PC-3 (cell line): ENCODE measurements around the gene EXOC6B. TPM values are rescaled to one million over a fixed set of nuclear protein-coding genes. Genes with fewer than 3 reads are reported as not detected.

Experiments
- ATAC-seq: fragments of 200-7000 bp; cut with Tn5 transposase; 2 replicates; pipeline ENCODE4 v1.9.1; 2020; ENCODE audit warnings: mild to moderate bottlenecking, moderate library complexity
- BruUV-seq: library from RNA; stranded (reverse); fragments of 400-500 nt; replicated peaks from 2 replicates; lab custom pipeline; 2021; lab: Mats Ljungman, UMichigan
- CTCF ChIA-PET: fragments of 300-600 bp; sonication (Branson Sonifier 250); formaldehyde crosslinking; loops from one replicate; lab custom pipeline; 2022; ENCODE audit warnings: antibody characterized with exemption; lab: Charles Lee
- POLR2A ChIA-PET: fragments of 300-600 bp; sonication (Branson Sonifier 250); formaldehyde crosslinking; loops from one replicate; lab custom pipeline; 2022; ENCODE audit warnings: antibody characterized with exemption; ENCODE audit not compliant: unreplicated experiment; lab: Charles Lee
- DNase-seq: peaks from one replicate; pipeline ENCODE4 v3.0.0-alpha.2; 2015
- H2AFZ ChIP-seq: fragments of 300-600 bp; sonication (generic); 2 replicates; pipeline ENCODE4 v1.6.0; 2016; ENCODE audit warnings: antibody characterized with exemption, low read length
- H3F3A ChIP-seq: fragments of 300-600 bp; sonication (generic); one replicate; pipeline ENCODE4 v1.6.0; 2017; ENCODE audit warnings: antibody characterized with exemption, low read length, control low read depth, mild to moderate bottlenecking; ENCODE audit not compliant: unreplicated experiment
- H3K27ac ChIP-seq: fragments of 300-600 bp; sonication (generic); 2 replicates; pipeline ENCODE4 v1.5.1; 2016; ENCODE audit warnings: mild to moderate bottlenecking, low read length
- H3K27me3 ChIP-seq: fragments of 300-600 bp; sonication (generic); 2 replicates; pipeline ENCODE4 v1.6.1; 2016; ENCODE audit warnings: low read length, mixed read lengths
- H3K36me3 ChIP-seq: fragments of 300-600 bp; sonication (generic); 2 replicates; pipeline ENCODE4 v1.6.1; 2016; ENCODE audit warnings: low read depth, mixed run types, low read length, mixed read lengths
- H3K4me1 ChIP-seq: fragments of 300-600 bp; sonication (generic); 2 replicates; pipeline ENCODE4 v1.5.1; 2016; ENCODE audit warnings: low read length; ENCODE audit not compliant: insufficient read depth
- H3K4me2 ChIP-seq: fragments of 300-600 bp; sonication (generic); 2 replicates; pipeline ENCODE4 v1.6.0; 2016; ENCODE audit warnings: low read length
- H3K4me3 ChIP-seq: fragments of 300-600 bp; sonication (generic); 2 replicates; pipeline ENCODE4 v1.5.1; 2016; ENCODE audit warnings: mild to moderate bottlenecking, low read length, mixed read lengths
- H3K79me2 ChIP-seq: fragments of 300-600 bp; sonication (generic); 2 replicates; pipeline ENCODE4 v1.6.1; 2017; ENCODE audit warnings: low read length, mixed read lengths
- H3K9ac ChIP-seq: fragments of 300-600 bp; sonication (generic); 2 replicates; pipeline ENCODE4 v1.6.0; 2016; ENCODE audit warnings: mild to moderate bottlenecking, low read length
- H3K9me2 ChIP-seq: fragments of 300-600 bp; sonication (generic); replicated peaks from 2 replicates; pipeline ENCODE4 v1.6.1; 2016; ENCODE audit warnings: mixed run types, low read length, mixed read lengths
- H3K9me3 ChIP-seq: fragments of 300-600 bp; sonication (generic); 2 replicates; pipeline ENCODE4 v1.6.1; 2016; ENCODE audit warnings: low read length, mixed read lengths
- H4K20me1 ChIP-seq: fragments of 300-600 bp; sonication (generic); 2 replicates; pipeline ENCODE4 v1.6.1; 2016; ENCODE audit warnings: low read length, mixed read lengths
- CTCF ChIP-seq: fragments of 300-600 bp; sonication (generic); conservative IDR thresholded peaks from 2 replicates; pipeline ENCODE4 v1.5.1; 2017; ENCODE audit warnings: antibody characterized with exemption, low read depth, mild to moderate bottlenecking, low read length
- EZH2 ChIP-seq: fragments of 300-600 bp; sonication (generic); IDR thresholded peaks from one replicate; pipeline ENCODE4 v1.6.1; 2017; ENCODE audit warnings: antibody characterized with exemption, mild to moderate bottlenecking, low read length; ENCODE audit not compliant: unreplicated experiment
- EZH2phosphoT487 ChIP-seq: fragments of 300-600 bp; sonication (generic); IDR thresholded peaks from 2 replicates; pipeline ENCODE4 v1.6.1; 2018; ENCODE audit warnings: mild to moderate bottlenecking, antibody characterized with exemption, low read length, borderline replicate concordance
- intact Hi-C: fragments of 100-400 bp; cut with micrococcal nuclease; formaldehyde crosslinking; loops from 2 replicates; pipeline ENCODE4 v1.9.0; 2023
- total RNA-seq: library from RNA; depleted of rRNA; stranded (reverse); fragments of >200 nt; gene quantifications from 2 replicates; pipeline ENCODE4 v1.2.3, GENCODE V29; 2014

The EXOC6B gene
- total RNA-seq, 1 experiment from 2014 or later = 13.9 TPM

DNA sequence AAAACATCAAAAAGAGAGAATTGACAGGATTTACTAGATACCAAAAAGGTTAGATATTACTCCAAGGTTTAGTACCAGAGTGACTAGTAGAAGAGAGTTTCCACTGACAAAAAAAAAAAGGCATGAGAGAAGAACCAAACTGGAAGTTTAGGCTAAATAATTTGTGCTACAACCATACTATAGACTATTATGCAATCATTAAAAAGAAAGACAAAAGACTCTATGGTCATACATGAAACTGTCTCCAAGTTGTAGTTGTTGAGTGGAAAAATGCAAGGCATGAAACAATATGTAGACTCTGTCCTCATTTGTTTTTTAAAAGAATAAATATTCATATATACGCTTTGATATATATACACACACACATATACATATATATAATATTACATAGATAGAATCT lies 1.7 kb upstream of the EXOC6B start:
- intact Hi-C loops = no loop called here
- TF ChIP-seq EZH2phosphoT487 (no peak), EZH2 (no peak), CTCF (no peak)
- peaks cover 52% of the 10 kb centered on the region for H3K4me1 ChIP-seq
- no peak overlapping the region for H3K4me3 ChIP-seq
- H3K27me3 ChIP-seq = no peaks in the 10 kb centered on the region
- peak overlapping the region; percentile 76 for H3K4me2 ChIP-seq
- ChIA-PET CTCF (no interaction called here), POLR2A (no interaction called here)
- H3K27ac ChIP-seq = no peak overlapping the region
- no peaks in the 10 kb centered on the region for H3K36me3 ChIP-seq
- no peaks in the 10 kb centered on the region for H3K9me2 ChIP-seq
- H3F3A ChIP-seq = no peaks in the 10 kb centered on the region
- H2AFZ ChIP-seq = 0 out of 2 replicates have a peak overlapping the region, but pooled peaks have one; percentile 8
- BruUV-seq = no TSS peak
- peaks cover 29% of the 10 kb centered on the region for H3K79me2 ChIP-seq
- H4K20me1 ChIP-seq = no peaks in the 10 kb centered on the region
- no peak overlapping the region for H3K9ac ChIP-seq
- ATAC-seq = no peak
- DNase-seq = no peak
- no peaks in the 10 kb centered on the region for H3K9me3 ChIP-seq

GRCh38 chr2:72826156-72826477 lies 284 bp upstream of the EXOC6B start:
- peak overlapping the region; percentile 84 for H2AFZ ChIP-seq
- peaks cover 52% of the 10 kb centered on the region for H3K4me1 ChIP-seq
- TF ChIP-seq EZH2 (no peak), CTCF (no peak), EZH2phosphoT487 (no peak)
- intact Hi-C loops = no loop called here
- peak overlapping the region; percentile 89; the same call in 1 of the 2 replicates for H3K4me3 ChIP-seq
- ATAC-seq (no peak), DNase-seq (no peak)
- H3K27ac ChIP-seq = no peak overlapping the region
- H3K9ac ChIP-seq = no peak overlapping the region
- BruUV-seq = no TSS peak
- no peaks in the 10 kb centered on the region for H3K9me3 ChIP-seq
- ChIA-PET POLR2A (no interaction called here), CTCF (no interaction called here)
- H3F3A ChIP-seq = no peaks in the 10 kb centered on the region
- H3K79me2 ChIP-seq = peaks cover 43% of the 10 kb centered on the region
- peak overlapping the region; percentile 92 for H3K4me2 ChIP-seq
- no peaks in the 10 kb centered on the region for H4K20me1 ChIP-seq
- no peaks in the 10 kb centered on the region for H3K27me3 ChIP-seq
- H3K36me3 ChIP-seq = 0 out of 2 replicates have a peak, but pooled peaks cover 5% of the 10 kb centered on the region
- no peaks in the 10 kb centered on the region for H3K9me2 ChIP-seq

GRCh38 chr2:72824224-72824842 lies 1.5 kb downstream of the EXOC6B start:
- intact Hi-C loops = no loop called here
- Histone ChIP-seq H4K20me1 (no peaks in the 10 kb centered on the region), H3K36me3 (0 out of 2 replicates have a peak, but pooled peaks cover 6% of the 10 kb centered on the region), H3K4me3 (peak overlapping the region; percentile 89), H3K4me1 (peaks cover 54% of the 10 kb centered on the region), H3K27ac (peak overlapping the region; percentile 33; the same call in 1 of the 2 replicates), H3K9ac (peak overlapping the region; percentile 71), H3K9me3 (no peaks in the 10 kb centered on the region), H3K4me2 (peak overlapping the region; percentile 92), H3K27me3 (no peaks in the 10 kb centered on the region), H3K9me2 (no peaks in the 10 kb centered on the region), H3K79me2 (peaks cover 60% of the 10 kb centered on the region), H3F3A (no peaks in the 10 kb centered on the region), H2AFZ (peak overlapping the region; percentile 39)
- TF ChIP-seq EZH2phosphoT487 = no peak
- no peak for TF ChIP-seq CTCF
- TF ChIP-seq EZH2 = no peak
- ATAC-seq (peak; percentile 34), DNase-seq (peak; percentile 75)
- CTCF ChIA-PET = no interaction called here
- POLR2A ChIA-PET = no interaction called here
- no TSS peak for BruUV-seq
